ENCODE measurements around the gene C5.

C5 gene

DNA sequence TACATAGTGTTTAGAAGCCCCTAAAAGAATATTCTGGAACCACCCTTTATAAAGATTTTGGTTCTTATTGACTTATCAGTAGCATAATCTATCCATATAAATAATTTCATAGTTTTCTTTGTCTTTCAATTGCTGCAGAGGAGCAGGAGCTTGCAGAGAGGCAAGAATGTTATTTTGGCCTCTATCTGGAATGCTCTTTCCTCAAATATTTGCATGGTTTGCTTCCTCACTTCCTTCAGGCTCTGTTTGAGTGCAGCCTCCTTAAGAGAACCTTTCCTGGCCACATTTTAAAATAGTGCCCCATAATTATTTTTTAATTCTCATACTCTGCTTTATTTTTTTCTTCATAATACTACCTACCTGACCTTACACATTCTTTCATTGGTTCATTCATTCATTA lies 1.5 kb downstream of the C5 start:
- Histone ChIP-seq H3K9me3 (ENCODE audit: insufficient read depth, low read depth, low read length) (no peaks in the 10 kb centered on the region), H3K9ac (ENCODE audit: low read depth, low read length, poor library complexity, severe bottlenecking) (no peak overlapping the region), H3K4me2 (ENCODE audit: low read depth, low read length, poor library complexity, severe bottlenecking) (no peak overlapping the region), H3K4me1 (ENCODE audit: insufficient read depth, low read length, poor library complexity, severe bottlenecking) (no peaks in the 10 kb centered on the region), H3K9me2 (replicated peaks; ENCODE audit: low read depth, low read length) (no peaks in the 10 kb centered on the region), H3F3A (ENCODE audit: low read depth) (no peaks in the 10 kb centered on the region), H3K36me3 (ENCODE audit: insufficient read depth, low read length) (no peaks in the 10 kb centered on the region), H3K79me2 (ENCODE audit: insufficient read depth, low read length) (no peaks in the 10 kb centered on the region), H2AFZ (ENCODE audit: low read length) (no peak overlapping the region), H3K27me3 (ENCODE audit: insufficient read depth, low read length, poor library complexity, severe bottlenecking) (no peaks in the 10 kb centered on the region), H3K4me3 (ENCODE audit: low read length, poor library complexity, severe bottlenecking) (no peak overlapping the region), H4K20me1 (ENCODE audit: insufficient read depth, low read length, poor library complexity, severe bottlenecking) (no peaks in the 10 kb centered on the region)
- no peak for TF ChIP-seq EZH2phosphoT487 (IDR thresholded peaks at IDR 0.05; ENCODE audit: borderline replicate concordance)
- TF ChIP-seq, protein P1, sequence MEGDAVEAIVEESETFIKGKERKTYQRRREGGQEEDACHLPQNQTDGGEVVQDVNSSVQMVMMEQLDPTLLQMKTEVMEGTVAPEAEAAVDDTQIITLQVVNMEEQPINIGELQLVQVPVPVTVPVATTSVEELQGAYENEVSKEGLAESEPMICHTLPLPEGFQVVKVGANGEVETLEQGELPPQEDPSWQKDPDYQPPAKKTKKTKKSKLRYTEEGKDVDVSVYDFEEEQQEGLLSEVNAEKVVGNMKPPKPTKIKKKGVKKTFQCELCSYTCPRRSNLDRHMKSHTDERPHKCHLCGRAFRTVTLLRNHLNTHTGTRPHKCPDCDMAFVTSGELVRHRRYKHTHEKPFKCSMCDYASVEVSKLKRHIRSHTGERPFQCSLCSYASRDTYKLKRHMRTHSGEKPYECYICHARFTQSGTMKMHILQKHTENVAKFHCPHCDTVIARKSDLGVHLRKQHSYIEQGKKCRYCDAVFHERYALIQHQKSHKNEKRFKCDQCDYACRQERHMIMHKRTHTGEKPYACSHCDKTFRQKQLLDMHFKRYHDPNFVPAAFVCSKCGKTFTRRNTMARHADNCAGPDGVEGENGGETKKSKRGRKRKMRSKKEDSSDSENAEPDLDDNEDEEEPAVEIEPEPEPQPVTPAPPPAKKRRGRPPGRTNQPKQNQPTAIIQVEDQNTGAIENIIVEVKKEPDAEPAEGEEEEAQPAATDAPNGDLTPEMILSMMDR (conservative IDR thresholded peaks at IDR 0.05; ENCODE audit: low read length) = no peak

GRCh38 chr9:121048175-121048574 lies 1.9 kb downstream of the C5 start:
- Histone ChIP-seq H3K4me3 (ENCODE audit: low read length, poor library complexity, severe bottlenecking) (no peak overlapping the region), H3F3A (ENCODE audit: low read depth) (no peaks in the 10 kb centered on the region), H3K79me2 (ENCODE audit: insufficient read depth, low read length) (no peaks in the 10 kb centered on the region), H3K4me1 (ENCODE audit: insufficient read depth, low read length, poor library complexity, severe bottlenecking) (no peaks in the 10 kb centered on the region), H4K20me1 (ENCODE audit: insufficient read depth, low read length, poor library complexity, severe bottlenecking) (no peaks in the 10 kb centered on the region), H3K36me3 (ENCODE audit: insufficient read depth, low read length) (no peaks in the 10 kb centered on the region), H3K4me2 (ENCODE audit: low read depth, low read length, poor library complexity, severe bottlenecking) (no peak overlapping the region), H3K9me3 (ENCODE audit: insufficient read depth, low read depth, low read length) (no peaks in the 10 kb centered on the region), H3K9me2 (replicated peaks; ENCODE audit: low read depth, low read length) (no peaks in the 10 kb centered on the region), H2AFZ (ENCODE audit: low read length) (no peak overlapping the region), H3K9ac (ENCODE audit: low read depth, low read length, poor library complexity, severe bottlenecking) (no peak overlapping the region), H3K27me3 (ENCODE audit: insufficient read depth, low read length, poor library complexity, severe bottlenecking) (no peaks in the 10 kb centered on the region)
- TF ChIP-seq EZH2phosphoT487 (IDR thresholded peaks at IDR 0.05; ENCODE audit: borderline replicate concordance) = no peak
- TF ChIP-seq, protein P1 (conservative IDR thresholded peaks at IDR 0.05; ENCODE audit: low read length) = no peak

GRCh38 chr9:121038804-121039203 lies 11.3 kb downstream of the C5 start:
- Histone ChIP-seq H3K9me3 (ENCODE audit: insufficient read depth, low read depth, low read length) (no peaks in the 10 kb centered on the region), H3K27me3 (ENCODE audit: insufficient read depth, low read length, poor library complexity, severe bottlenecking) (no peaks in the 10 kb centered on the region), H3K36me3 (ENCODE audit: insufficient read depth, low read length) (no peaks in the 10 kb centered on the region), H4K20me1 (ENCODE audit: insufficient read depth, low read length, poor library complexity, severe bottlenecking) (no peaks in the 10 kb centered on the region), H3K4me3 (ENCODE audit: low read length, poor library complexity, severe bottlenecking) (no peak overlapping the region), H3K4me1 (ENCODE audit: insufficient read depth, low read length, poor library complexity, severe bottlenecking) (peaks cover 3% of the 10 kb centered on the region), H3K79me2 (ENCODE audit: insufficient read depth, low read length) (no peaks in the 10 kb centered on the region), H2AFZ (ENCODE audit: low read length) (no peak overlapping the region), H3K9ac (ENCODE audit: low read depth, low read length, poor library complexity, severe bottlenecking) (no peak overlapping the region), H3K9me2 (replicated peaks; ENCODE audit: low read depth, low read length) (no peaks in the 10 kb centered on the region), H3K4me2 (ENCODE audit: low read depth, low read length, poor library complexity, severe bottlenecking) (no peak overlapping the region), H3F3A (ENCODE audit: low read depth) (no peaks in the 10 kb centered on the region)
- TF ChIP-seq, protein P1 (conservative IDR thresholded peaks at IDR 0.05; ENCODE audit: low read length) = no peak
- TF ChIP-seq EZH2phosphoT487 (IDR thresholded peaks at IDR 0.05; ENCODE audit: borderline replicate concordance) = no peak

Measured in Loucy (cell line).